OCI-LY3 (cell line): ENCODE data around the gene GPR55.
A peak's percentile ranks its signal among the peaks of the same experiment; 100 is the strongest.

Experiments used
- H2AFZ ChIP-seq: fragments of 200-600, 300-600 bp; shearing (Covaris generic); 2 replicates; pipeline ENCODE4 v1.6.0; 2014; ENCODE audit warnings: antibody characterized with exemption, low read depth, low read length
- H3K27ac ChIP-seq: fragments of 200-600, 300-600 bp; sonication (generic); 2 replicates; pipeline ENCODE4 v1.5.1; 2014; ENCODE audit warnings: mild to moderate bottlenecking, low read length, moderate library complexity, mixed read lengths
- H3K27me3 ChIP-seq: fragments of 200-600, 300-600 bp; sonication (generic); 2 replicates; pipeline ENCODE4 v1.6.1; 2014; ENCODE audit warnings: low read depth, low read length, mixed read lengths
- H3K36me3 ChIP-seq: fragments of 200-600, 300-600 bp; sonication (generic); replicated peaks from 2 replicates; pipeline ENCODE3; 2014; ENCODE audit warnings: low read depth, low read length, mixed read lengths
- H3K4me1 ChIP-seq: fragments of 300-600, 200-600 bp; sonication (generic); 2 replicates; pipeline ENCODE4 v1.6.1; 2014; ENCODE audit warnings: low read length, mixed read lengths
- H3K4me2 ChIP-seq: fragments of 200-600, 300-600 bp; sonication (generic); 2 replicates; pipeline ENCODE4 v1.6.1; 2014; ENCODE audit warnings: low read length, mixed read lengths
- H3K4me3 ChIP-seq: fragments of 300-600, 200-600 bp; sonication (generic); 2 replicates; pipeline ENCODE4 v1.5.1; 2014; ENCODE audit warnings: antibody characterized with exemption, mild to moderate bottlenecking, low read length, moderate library complexity
- H3K79me2 ChIP-seq: fragments of 300-600, 200-600 bp; shearing (Covaris generic); 2 replicates; pipeline ENCODE4 v1.6.1; 2014; ENCODE audit warnings: mild to moderate bottlenecking, low read length, mixed read lengths
- H3K9ac ChIP-seq: fragments of 300-600, 200-600 bp; shearing (Covaris generic); 2 replicates; pipeline ENCODE4 v1.6.0; 2014; ENCODE audit warnings: mild to moderate bottlenecking, low read length, moderate library complexity
- H3K9me3 ChIP-seq: fragments of 200-600, 300-600 bp; shearing (Covaris generic); 2 replicates; pipeline ENCODE4 v1.6.1; 2014; ENCODE audit warnings: low read length, mixed read lengths; ENCODE audit not compliant: insufficient read depth
- H4K20me1 ChIP-seq: fragments of 200-600, 300-600 bp; sonication (generic); 2 replicates; pipeline ENCODE4 v1.6.1; 2016; ENCODE audit warnings: low read length, mixed read lengths; ENCODE audit not compliant: insufficient read depth
- CTCF ChIP-seq: fragments of 200-600, 300-600 bp; sonication (generic); IDR thresholded peaks from 2 replicates; pipeline ENCODE4 v1.5.1; 2014; ENCODE audit warnings: antibody characterized with exemption, low read length, low read depth
- EZH2phosphoT487 ChIP-seq: fragments of 200-600 bp; shearing (Covaris generic); IDR thresholded peaks from 2 replicates; pipeline ENCODE4 v1.6.1; 2018; ENCODE audit warnings: antibody characterized with exemption, mixed run types, low read depth

Gene GPR55

DNA sequence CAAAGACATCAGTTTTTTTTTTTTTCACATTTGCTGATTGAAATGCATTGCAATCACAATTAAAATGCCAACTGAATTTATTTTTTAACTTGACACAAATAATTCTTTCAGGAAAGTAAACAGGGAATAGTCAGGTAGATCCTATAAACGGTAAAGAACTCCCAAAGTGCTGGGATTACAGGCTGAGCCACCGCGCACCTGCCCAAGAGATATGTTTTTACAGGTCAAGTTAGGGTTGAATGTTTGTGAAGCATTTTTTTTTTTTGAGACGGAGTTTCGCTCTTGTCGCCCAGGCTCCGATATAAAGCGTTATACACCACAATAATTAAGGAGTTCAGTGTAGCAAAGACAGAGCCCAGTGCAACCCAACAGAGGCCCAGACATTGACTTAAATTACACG lies 45.2 kb downstream of the GPR55 start:
- Histone ChIP-seq H2AFZ (no peak overlapping the region), H3K36me3 (peaks cover 53% of the 10 kb centered on the region), H3K27ac (no peak overlapping the region), H3K9me3 (no peaks in the 10 kb centered on the region), H3K9ac (no peak overlapping the region), H3K4me2 (no peak overlapping the region), H4K20me1 (no peaks in the 10 kb centered on the region), H3K4me3 (no peak overlapping the region), H3K79me2 (peaks cover 17% of the 10 kb centered on the region), H3K27me3 (no peaks in the 10 kb centered on the region), H3K4me1 (peaks cover 52% of the 10 kb centered on the region)
- TF ChIP-seq CTCF (no peak), EZH2phosphoT487 (no peak)

- no peaks in the 10 kb centered on the region for H4K20me1 ChIP-seq
- peaks cover 58% of the 10 kb centered on the region for H3K36me3 ChIP-seq
- no peaks in the 10 kb centered on the region for H3K27me3 ChIP-seq
- H3K4me3 ChIP-seq: no peak overlapping the region
- peaks cover 57% of the 10 kb centered on the region for H3K4me1 ChIP-seq
- TF ChIP-seq CTCF (no peak), EZH2phosphoT487 (no peak)
- no peak overlapping the region for H2AFZ ChIP-seq
- H3K9ac ChIP-seq: no peak overlapping the region
- no peak overlapping the region for H3K4me2 ChIP-seq
- no peaks in the 10 kb centered on the region for H3K9me3 ChIP-seq
- H3K27ac ChIP-seq: no peak overlapping the region
- H3K79me2 ChIP-seq: peaks cover 22% of the 10 kb centered on the region
These were observed 45.7 kb downstream of the GPR55 start for GRCh38 chr2:230879271-230879882.

DNA sequence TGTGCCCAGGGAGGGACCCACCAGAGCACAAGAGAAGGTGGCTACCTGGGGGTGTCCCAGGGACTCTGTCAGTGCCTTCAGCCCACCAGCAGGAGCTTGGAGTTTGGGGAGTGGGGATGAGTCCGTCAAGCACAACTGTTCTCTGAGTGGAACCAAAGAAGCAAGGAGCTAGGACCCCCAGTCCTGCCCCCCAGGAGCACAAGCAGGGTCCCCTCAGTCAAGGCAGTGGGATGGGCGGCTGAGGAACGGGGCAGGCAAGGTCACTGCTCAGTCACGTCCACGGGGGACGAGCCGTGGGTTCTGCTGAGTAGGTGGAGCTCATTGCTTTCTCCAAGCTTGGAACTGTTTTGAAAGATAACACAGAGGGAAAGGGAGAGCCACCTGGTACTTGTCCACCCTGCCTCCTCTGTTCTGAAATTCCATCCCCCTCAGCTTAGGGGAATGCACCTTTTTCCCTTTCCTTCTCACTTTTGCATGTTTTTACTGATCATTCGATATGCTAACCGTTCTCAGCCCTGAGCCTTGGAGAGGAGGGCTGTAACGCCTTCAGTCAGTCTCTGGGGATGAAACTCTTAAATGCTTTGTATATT lies 46.3 kb downstream of the GPR55 start:
- Histone ChIP-seq H3K36me3 (peaks cover 60% of the 10 kb centered on the region), H3K27me3 (no peaks in the 10 kb centered on the region), H2AFZ (no peak overlapping the region), H3K27ac (peak overlapping the region; percentile 72), H3K4me2 (no peak overlapping the region), H3K4me1 (peaks cover 64% of the 10 kb centered on the region), H4K20me1 (no peaks in the 10 kb centered on the region), H3K79me2 (peaks cover 29% of the 10 kb centered on the region), H3K4me3 (no peak overlapping the region), H3K9me3 (no peaks in the 10 kb centered on the region), H3K9ac (peak overlapping the region; percentile 33; the same call in 1 of the 2 replicates)
- TF ChIP-seq CTCF (no peak), EZH2phosphoT487 (no peak)

- Histone ChIP-seq H3K27ac (peak overlapping the region; percentile 72), H3K36me3 (peaks cover 60% of the 10 kb centered on the region), H4K20me1 (no peaks in the 10 kb centered on the region), H3K9me3 (no peaks in the 10 kb centered on the region), H3K4me2 (peak overlapping the region; percentile 36), H3K27me3 (no peaks in the 10 kb centered on the region), H3K79me2 (peaks cover 29% of the 10 kb centered on the region), H3K4me1 (peaks cover 64% of the 10 kb centered on the region), H2AFZ (no peak overlapping the region), H3K9ac (peak overlapping the region; percentile 33; the same call in 1 of the 2 replicates), H3K4me3 (no peak overlapping the region)
- TF ChIP-seq CTCF (no peak), EZH2phosphoT487 (no peak)
These were observed 47.1 kb downstream of the GPR55 start for GRCh38 chr2:230877759-230878598.
